BE2C (cell line): ENCODE measurements around the gene SGCA.

Experiments used
- DNase-seq: peaks from one replicate; pipeline ENCODE4 v3.0.0-alpha.2; 2020
- H3K27me3 ChIP-seq: fragments of 250-450 bp; sonication (Bioruptor Pico); 2 replicates; pipeline ENCODE4 v1.5.1; 2020; ENCODE audit warnings: mild to moderate bottlenecking
- H3K36me3 ChIP-seq: fragments of 250-450 bp; sonication (Bioruptor Pico); 2 replicates; pipeline ENCODE4 v1.5.1; 2020; ENCODE audit warnings: mild to moderate bottlenecking
- H3K4me1 ChIP-seq: fragments of 250-450 bp; sonication (Bioruptor Pico); 2 replicates; pipeline ENCODE4 v1.5.1; 2020
- H3K4me3 ChIP-seq: 2 replicates; pipeline ENCODE4 v1.5.1; 2011; ENCODE audit warnings: low read depth, low read length
- H3K9me3 ChIP-seq: fragments of 250-450 bp; sonication (Bioruptor Pico); 2 replicates; pipeline ENCODE4 v1.5.1; 2020
- CTCF ChIP-seq: IDR thresholded peaks from 2 replicates; pipeline ENCODE4 v1.5.1; 2012; ENCODE audit warnings: mild to moderate bottlenecking, low read depth, low read length

Gene SGCA

DNA sequence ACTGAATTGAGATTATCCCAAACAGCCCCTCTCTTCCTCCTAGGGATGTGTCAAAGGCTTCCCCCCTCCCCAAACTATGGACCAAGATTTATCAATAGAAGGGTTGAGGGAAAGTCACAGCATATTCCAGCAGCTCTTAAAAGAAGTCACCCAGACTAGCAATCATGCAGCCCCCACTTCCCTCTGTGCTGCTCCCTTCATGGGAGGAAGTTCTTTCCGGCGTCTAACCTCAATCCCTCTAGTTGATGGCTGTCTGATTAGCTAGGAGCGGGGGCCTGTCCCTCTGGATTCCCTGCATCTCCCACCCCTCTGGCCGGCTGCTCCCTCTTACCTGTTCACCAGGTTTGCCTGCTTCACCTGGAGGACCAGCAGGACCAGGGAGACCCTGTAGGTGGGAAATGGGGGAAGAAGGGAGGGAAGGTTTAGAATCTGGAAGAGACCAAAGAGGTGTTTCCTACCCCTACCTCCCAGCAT, 26.4 kb downstream of the SGCA start:
- H3K4me3 ChIP-seq = no peak overlapping the region
- DNase-seq = no peak
- no peaks in the 10 kb centered on the region for H3K4me1 ChIP-seq
- no peaks in the 10 kb centered on the region for H3K9me3 ChIP-seq
- H3K27me3 ChIP-seq = no peaks in the 10 kb centered on the region
- H3K36me3 ChIP-seq = no peaks in the 10 kb centered on the region
- no peak for TF ChIP-seq CTCF

- TF ChIP-seq CTCF = no peak
- no peak for DNase-seq
- Histone ChIP-seq H3K36me3 (no peaks in the 10 kb centered on the region), H3K27me3 (no peaks in the 10 kb centered on the region), H3K4me3 (no peak overlapping the region), H3K4me1 (no peaks in the 10 kb centered on the region), H3K9me3 (no peaks in the 10 kb centered on the region)
Observed at GRCh38 chr17:50192618-50193291, 26.9 kb downstream of the SGCA start.

DNA sequence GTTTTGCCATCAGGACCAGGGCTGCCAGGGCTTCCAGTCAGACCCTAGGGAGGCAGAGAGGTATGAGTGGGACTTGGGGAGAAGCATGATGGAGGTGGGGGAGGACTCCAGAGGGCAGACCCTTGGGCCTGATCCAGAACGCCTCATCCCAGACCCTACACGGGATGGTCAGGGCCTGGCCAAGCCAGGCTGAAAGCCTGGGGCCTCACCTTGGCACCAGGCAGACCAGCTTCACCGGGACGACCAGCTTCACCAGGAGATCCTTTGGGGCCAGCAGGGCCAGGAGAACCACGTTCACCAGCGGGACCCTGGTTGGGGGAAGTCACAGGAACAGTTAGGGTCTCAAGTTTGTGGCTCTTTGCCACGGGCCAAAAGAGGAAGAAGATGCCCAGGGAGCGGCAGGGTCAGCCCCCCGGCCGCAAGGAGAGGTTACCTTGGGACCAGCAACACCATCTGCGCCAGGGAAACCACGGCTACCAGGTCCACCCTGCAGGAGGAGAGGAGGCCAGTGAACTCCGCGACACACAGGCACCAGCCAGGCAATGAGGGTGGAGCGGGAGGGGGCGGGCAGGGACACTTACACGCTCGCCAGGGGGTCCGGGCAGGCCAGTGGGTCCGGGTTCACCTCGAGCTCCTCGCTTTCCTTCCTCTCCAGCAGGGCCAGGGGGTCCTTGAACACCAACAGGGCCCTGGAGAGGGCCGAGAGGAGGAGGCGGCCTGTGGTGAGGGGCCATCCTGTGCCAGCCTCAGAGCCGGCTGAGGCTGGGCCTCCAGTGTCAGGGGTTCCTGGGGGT, 28.5 kb downstream of the SGCA start:
- no peak for TF ChIP-seq CTCF
- Histone ChIP-seq H3K9me3 (no peaks in the 10 kb centered on the region), H3K4me3 (no peak overlapping the region), H3K36me3 (no peaks in the 10 kb centered on the region), H3K4me1 (no peaks in the 10 kb centered on the region), H3K27me3 (no peaks in the 10 kb centered on the region)
- DNase-seq = no peak

GRCh38 chr17:50194934-50195865, 29.4 kb downstream of the SGCA start:
- Histone ChIP-seq H3K27me3 (no peaks in the 10 kb centered on the region), H3K36me3 (no peaks in the 10 kb centered on the region), H3K4me3 (no peak overlapping the region), H3K9me3 (no peaks in the 10 kb centered on the region), H3K4me1 (peaks cover 3% of the 10 kb centered on the region; the same call in 1 of the 2 replicates)
- no peak for DNase-seq
- no peak for TF ChIP-seq CTCF

GRCh38 chr17:50196036-50196435, 30.2 kb downstream of the SGCA start:
- no peak for TF ChIP-seq CTCF
- Histone ChIP-seq H3K4me1 (peaks cover 3% of the 10 kb centered on the region; the same call in 1 of the 2 replicates), H3K36me3 (no peaks in the 10 kb centered on the region), H3K9me3 (no peaks in the 10 kb centered on the region), H3K4me3 (no peak overlapping the region), H3K27me3 (peaks cover 3% of the 10 kb centered on the region)
- no peak for DNase-seq
